Measurements from ENCODE around the gene TMPRSS13.

The TMPRSS13 gene

DNA sequence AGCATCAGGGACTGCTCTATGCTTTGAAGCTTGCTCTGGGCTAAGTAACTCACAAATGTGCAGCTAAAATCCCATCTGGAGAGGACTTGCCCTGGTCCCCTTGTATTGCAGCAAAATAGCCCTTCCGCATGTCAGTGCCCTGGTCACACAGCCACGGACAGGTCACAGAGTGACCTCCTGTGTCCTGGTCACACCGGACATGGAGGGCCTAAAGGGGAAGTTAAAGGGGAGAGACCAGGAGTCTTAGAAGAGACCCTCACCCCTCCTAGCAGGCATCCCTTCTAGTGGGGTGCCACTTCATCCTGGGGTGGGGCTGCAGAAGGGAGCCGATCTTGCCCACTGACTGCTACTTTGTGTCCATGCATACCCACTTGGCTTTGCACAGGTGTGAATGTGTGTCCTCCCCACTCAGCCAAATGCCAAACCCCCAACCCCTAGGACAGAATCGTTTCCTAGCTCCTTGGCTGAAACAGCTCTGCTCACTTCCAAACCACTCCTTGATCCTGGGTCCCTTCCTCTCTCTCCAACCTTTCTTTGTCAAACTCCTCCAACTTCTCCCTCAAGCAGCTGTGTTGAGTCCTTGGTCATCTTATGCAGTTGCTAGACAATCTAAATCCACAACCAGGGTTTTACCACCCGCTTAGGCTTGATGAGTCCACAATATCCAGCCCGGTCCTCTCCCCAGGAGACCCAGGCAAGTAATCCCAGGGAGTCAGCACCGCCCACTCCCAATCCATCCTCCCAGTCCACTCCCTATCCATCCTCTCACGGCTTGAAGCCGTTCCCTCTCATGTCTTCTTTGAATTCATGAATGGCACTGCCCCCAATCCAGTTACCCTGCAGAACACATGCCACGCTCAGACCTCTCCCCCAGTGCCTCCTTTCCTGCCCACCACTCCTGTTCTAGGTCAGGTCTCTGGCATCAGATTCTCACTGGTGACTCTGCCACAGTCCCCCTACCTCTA lies 49.4 kb downstream of the TMPRSS13 start:
- Histone ChIP-seq H3K27me3 (ENCODE audit: control insufficient read depth in 1 of 2, insufficient read depth in 2 of 2, low read length in 2 of 2) (peaks cover 42 to 50% of the 10 kb centered on the region in 2 donors), H3K9ac (ENCODE audit: low read depth in 1 of 2, low read length in 2 of 2) (no peak overlapping the region), H3K9me3 (ENCODE audit: control insufficient read depth in 1 of 2, low read length in 2 of 2) (no peaks in the 10 kb centered on the region), H3K36me3 (ENCODE audit: control insufficient read depth in 1 of 2, insufficient read depth in 2 of 2, low read length in 2 of 2) (no peaks in the 10 kb centered on the region), H3K27ac (ENCODE audit: low read depth, low read length) (no peak overlapping the region), H3K4me1 (ENCODE audit: control insufficient read depth in 1 of 2, insufficient read depth in 2 of 2, low read length in 2 of 2) (peaks cover 0 to 20% of the 10 kb centered on the region in 2 donors), H3K4me3 (ENCODE audit: low read depth in 1 of 2, low read length in 2 of 2) (no peak overlapping the region)

DNA sequence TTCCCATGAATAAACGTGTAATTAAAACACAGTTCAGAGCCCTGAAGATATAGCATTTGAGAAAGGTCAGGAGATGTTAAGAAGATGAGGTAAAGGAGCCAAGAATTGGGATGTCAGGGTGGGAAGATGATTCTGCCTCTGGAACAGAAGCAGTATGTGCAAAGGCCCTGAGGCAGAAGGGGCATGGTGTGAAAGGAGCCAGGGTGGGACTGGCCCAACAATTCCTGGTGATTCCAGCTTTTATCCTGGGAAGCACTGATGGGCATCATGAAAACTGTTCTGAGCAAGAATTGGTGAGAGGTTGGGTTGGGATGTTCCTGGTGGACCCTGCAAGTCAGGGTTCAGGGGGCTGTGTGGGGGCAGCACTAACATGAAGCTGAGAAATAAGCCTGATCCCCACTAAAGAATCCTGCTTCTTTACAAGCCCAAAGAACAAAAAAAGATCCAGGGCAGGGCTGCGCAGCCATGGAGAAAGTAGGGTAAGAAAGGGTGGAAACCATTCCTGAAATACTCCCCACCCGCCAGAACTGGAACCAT lies 50.2 kb downstream of the TMPRSS13 start:
- H3K9ac ChIP-seq (ENCODE audit: low read depth in 1 of 2, low read length in 2 of 2): no peak overlapping the region
- no peaks in the 10 kb centered on the region for H3K9me3 ChIP-seq (ENCODE audit: control insufficient read depth in 1 of 2, low read length in 2 of 2)
- no peak overlapping the region for H3K27ac ChIP-seq (ENCODE audit: low read depth, low read length)
- H3K4me1 ChIP-seq (ENCODE audit: control insufficient read depth in 1 of 2, insufficient read depth in 2 of 2, low read length in 2 of 2): peaks cover 0 to 21% of the 10 kb centered on the region in 2 donors
- no peaks in the 10 kb centered on the region for H3K36me3 ChIP-seq (ENCODE audit: control insufficient read depth in 1 of 2, insufficient read depth in 2 of 2, low read length in 2 of 2)
- H3K27me3 ChIP-seq (ENCODE audit: control insufficient read depth in 1 of 2, insufficient read depth in 2 of 2, low read length in 2 of 2): peaks cover 43 to 54% of the 10 kb centered on the region in 2 donors
- no peak overlapping the region for H3K4me3 ChIP-seq (ENCODE audit: low read depth in 1 of 2, low read length in 2 of 2)

DNA sequence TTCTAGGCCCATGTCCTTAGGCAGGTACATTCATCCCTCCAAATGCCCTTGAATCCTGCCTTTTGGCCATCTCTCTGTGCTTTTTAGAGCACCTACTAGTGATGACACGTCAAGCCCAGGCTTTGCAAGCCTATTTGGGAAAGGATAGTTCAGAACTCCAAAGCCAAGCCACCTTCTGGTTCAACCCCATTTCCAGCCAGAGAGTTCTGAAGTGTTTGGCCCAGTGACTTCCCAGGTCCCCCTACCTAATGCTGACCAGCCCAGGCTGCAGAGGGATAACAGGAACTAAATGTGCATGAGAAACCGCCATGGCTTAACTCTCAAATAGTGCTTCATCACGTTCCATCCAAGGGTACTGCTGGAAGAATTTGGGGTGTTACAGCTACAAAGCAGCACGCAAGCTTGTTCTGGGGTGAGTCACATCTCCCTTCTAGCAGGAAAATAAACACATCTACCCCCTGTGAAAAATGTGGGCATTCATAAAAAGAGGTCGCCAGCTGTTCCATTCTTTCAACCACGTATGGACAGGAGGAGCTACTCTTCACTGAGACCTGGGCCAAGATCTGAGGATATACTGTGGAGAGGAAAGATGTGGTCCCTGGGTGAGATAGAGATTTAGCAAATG lies 50.8 kb downstream of the TMPRSS13 start:
- Histone ChIP-seq H3K4me1 (ENCODE audit: control insufficient read depth in 1 of 2, insufficient read depth in 2 of 2, low read length in 2 of 2) (peaks cover 0 to 21% of the 10 kb centered on the region in 2 donors), H3K4me3 (ENCODE audit: low read depth in 1 of 2, low read length in 2 of 2) (no peak overlapping the region), H3K27me3 (ENCODE audit: control insufficient read depth in 1 of 2, insufficient read depth in 2 of 2, low read length in 2 of 2) (peaks cover 43 to 54% of the 10 kb centered on the region in 2 donors), H3K27ac (ENCODE audit: low read depth, low read length) (no peak overlapping the region), H3K9ac (ENCODE audit: low read depth in 1 of 2, low read length in 2 of 2) (no peak overlapping the region), H3K36me3 (ENCODE audit: control insufficient read depth in 1 of 2, insufficient read depth in 2 of 2, low read length in 2 of 2) (no peaks in the 10 kb centered on the region), H3K9me3 (ENCODE audit: control insufficient read depth in 1 of 2, low read length in 2 of 2) (no peaks in the 10 kb centered on the region)

DNA sequence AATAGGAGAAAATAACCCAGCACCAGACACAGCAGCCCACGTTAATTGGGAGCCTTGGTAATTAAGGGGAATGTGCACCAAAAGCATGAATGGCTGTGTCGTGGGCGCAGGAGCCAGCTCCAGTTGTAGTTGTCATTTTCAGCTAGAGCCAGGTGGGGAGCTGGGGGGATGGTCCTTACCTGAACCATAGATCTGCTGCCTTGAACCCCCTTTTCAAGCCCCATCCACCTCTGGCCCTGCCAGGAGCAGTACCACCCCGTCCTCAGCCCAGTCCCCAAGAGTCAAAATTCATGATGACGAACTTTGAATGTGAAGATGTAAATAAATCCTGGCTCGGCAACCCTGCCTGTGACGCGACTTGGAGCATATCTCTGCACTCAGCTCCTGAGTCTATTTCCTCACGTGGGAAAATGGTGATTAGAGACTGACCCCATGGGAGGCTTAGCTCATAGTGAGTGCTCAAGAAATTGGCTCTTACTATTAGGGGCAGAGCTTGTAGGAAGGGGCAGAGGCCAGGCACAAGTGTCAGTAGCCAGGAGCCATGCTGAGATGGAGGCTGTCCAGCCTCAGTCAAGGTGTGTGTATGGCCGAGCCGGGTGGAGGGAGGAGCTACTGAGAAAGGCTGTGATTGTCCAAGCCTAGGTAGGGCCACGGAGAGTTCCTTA lies 52.0 kb downstream of the TMPRSS13 start:
- peaks cover 0 to 21% of the 10 kb centered on the region in 2 donors for H3K4me1 ChIP-seq (ENCODE audit: control insufficient read depth in 1 of 2, insufficient read depth in 2 of 2, low read length in 2 of 2)
- H3K27me3 ChIP-seq (ENCODE audit: control insufficient read depth in 1 of 2, insufficient read depth in 2 of 2, low read length in 2 of 2): peaks cover 36 to 54% of the 10 kb centered on the region in 2 donors
- peak overlapping the region in 1 of 2 donors; percentile 16 for H3K9ac ChIP-seq (ENCODE audit: low read depth in 1 of 2, low read length in 2 of 2)
- peak overlapping the region; percentile 50 to 55 for H3K4me3 ChIP-seq (ENCODE audit: low read depth in 1 of 2, low read length in 2 of 2)
- H3K36me3 ChIP-seq (ENCODE audit: control insufficient read depth in 1 of 2, insufficient read depth in 2 of 2, low read length in 2 of 2): no peaks in the 10 kb centered on the region
- no peaks in the 10 kb centered on the region for H3K9me3 ChIP-seq (ENCODE audit: control insufficient read depth in 1 of 2, low read length in 2 of 2)
- H3K27ac ChIP-seq (ENCODE audit: low read depth, low read length): no peak overlapping the region

DNA sequence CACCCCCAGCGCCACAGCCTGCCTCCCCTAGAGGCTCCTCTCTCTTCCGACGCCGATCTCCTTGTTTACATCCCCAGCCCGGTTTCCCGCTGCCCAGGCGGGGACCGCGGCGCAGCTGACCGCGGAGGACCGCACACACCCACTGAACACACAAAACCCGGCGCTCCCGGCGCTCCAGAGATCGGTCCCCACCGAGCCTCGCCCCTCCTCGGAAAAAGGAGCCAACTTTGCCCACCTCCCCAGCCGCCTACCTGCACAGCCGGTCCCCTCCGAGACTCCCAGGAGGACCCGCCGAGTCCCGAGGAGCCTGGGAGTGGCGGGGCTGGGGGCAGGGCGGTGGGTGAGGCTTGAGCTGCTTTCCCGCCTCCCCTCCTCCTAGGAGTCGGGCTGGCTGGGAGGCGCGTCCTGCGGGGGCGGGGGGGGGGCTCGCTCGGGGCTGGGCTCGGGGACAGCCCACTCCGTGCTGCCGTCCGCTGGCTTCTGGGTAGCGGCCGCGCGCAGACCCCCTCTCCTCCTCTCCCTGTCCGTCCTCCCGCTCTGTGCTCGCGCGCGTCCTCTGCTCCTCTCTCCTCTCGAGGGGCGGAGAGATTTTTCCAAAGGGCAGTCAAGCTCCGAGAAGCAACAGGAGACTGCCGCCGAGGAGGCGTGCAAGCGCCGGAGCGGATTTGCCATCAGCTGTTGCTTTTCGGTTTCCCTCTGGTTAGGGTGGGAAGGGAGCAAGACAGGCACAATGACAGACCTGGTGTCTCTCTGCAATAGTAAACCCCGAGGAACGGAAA lies 52.7 kb downstream of the TMPRSS13 start, which contains the start of gene FXYD6:
TSS of gene FXYD6 (minus strand) at position 318 of the 779 bp plus-strand sequence. CDS start 33,882 bp downstream, outside the sequence.
- Histone ChIP-seq H3K36me3 (ENCODE audit: control insufficient read depth in 1 of 2, insufficient read depth in 2 of 2, low read length in 2 of 2) (no peaks in the 10 kb centered on the region), H3K9ac (ENCODE audit: low read depth in 1 of 2, low read length in 2 of 2) (peak within 1 kb of the TSS in 1 of 2 donors; percentile 49), H3K27ac (ENCODE audit: low read depth, low read length) (no peak within 1 kb of the TSS), H3K9me3 (ENCODE audit: control insufficient read depth in 1 of 2, low read length in 2 of 2) (no peaks in the 10 kb centered on the region), H3K27me3 (ENCODE audit: control insufficient read depth in 1 of 2, insufficient read depth in 2 of 2, low read length in 2 of 2) (peaks cover 40 to 60% of the 10 kb centered on the region in 2 donors), H3K4me3 (ENCODE audit: low read depth in 1 of 2, low read length in 2 of 2) (peak within 1 kb of the TSS; percentile 55 to 74), H3K4me1 (ENCODE audit: control insufficient read depth in 1 of 2, insufficient read depth in 2 of 2, low read length in 2 of 2) (peaks cover 0 to 21% of the 10 kb centered on the region in 2 donors)

DNA sequence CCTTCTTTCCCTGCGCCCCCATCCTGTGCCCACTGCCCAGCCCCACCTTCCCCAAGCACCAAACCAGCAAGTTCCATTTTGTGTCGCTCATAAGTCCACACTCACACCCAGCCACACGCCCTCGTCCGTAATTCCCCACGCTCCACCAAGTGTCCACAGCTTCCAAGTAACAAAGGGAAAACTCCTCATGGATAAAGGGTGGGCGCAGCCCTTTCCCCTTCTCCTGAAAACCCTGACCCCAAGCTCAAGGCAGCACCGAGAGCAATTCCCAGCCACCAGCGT lies 53.2 kb downstream of the TMPRSS13 start:
- no peaks in the 10 kb centered on the region for H3K36me3 ChIP-seq (ENCODE audit: control insufficient read depth in 1 of 2, insufficient read depth in 2 of 2, low read length in 2 of 2)
- H3K27me3 ChIP-seq (ENCODE audit: control insufficient read depth in 1 of 2, insufficient read depth in 2 of 2, low read length in 2 of 2): peaks cover 40 to 63% of the 10 kb centered on the region in 2 donors
- H3K9ac ChIP-seq (ENCODE audit: low read depth in 1 of 2, low read length in 2 of 2): peak overlapping the region in 1 of 2 donors; percentile 49
- peaks cover 0 to 21% of the 10 kb centered on the region in 2 donors for H3K4me1 ChIP-seq (ENCODE audit: control insufficient read depth in 1 of 2, insufficient read depth in 2 of 2, low read length in 2 of 2)
- H3K9me3 ChIP-seq (ENCODE audit: control insufficient read depth in 1 of 2, low read length in 2 of 2): no peaks in the 10 kb centered on the region
- H3K27ac ChIP-seq (ENCODE audit: low read depth, low read length): no peak overlapping the region
- H3K4me3 ChIP-seq (ENCODE audit: low read depth in 1 of 2, low read length in 2 of 2): peak overlapping the region; percentile 55 to 74

DNA sequence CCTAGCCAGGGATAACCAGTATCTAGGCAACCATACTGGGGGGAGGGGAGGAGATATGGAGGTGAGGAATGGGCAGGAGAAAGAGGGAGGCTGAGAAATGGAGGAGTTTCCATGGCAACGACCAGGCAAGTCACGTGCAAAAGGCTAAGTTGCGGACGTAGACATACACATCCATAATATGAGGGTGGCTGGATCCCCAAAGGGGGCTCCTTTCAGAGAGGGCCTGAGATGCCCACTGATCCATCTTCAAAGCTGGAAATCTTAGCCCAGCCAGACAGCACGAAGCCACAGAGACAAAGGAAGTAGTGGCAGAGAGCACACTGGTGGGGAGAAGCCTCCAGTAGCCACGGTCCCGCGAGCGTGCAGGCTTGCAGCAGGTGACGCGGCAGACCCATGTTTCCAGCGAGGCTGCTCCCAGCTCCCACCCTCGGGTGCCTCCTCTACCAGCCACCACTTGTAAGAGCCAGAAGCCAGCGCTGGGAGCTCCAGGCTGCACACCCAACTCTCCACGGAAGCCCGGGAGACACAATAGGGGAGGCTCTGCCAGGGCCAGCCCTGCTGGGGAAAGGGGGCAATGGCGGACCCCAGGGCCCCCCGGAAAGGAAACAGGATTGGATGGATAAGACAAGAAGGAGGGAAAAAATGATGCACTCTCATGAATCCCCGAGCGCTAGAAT lies 53.7 kb downstream of the TMPRSS13 start:
- H3K9me3 ChIP-seq (ENCODE audit: control insufficient read depth in 1 of 2, low read length in 2 of 2): no peaks in the 10 kb centered on the region
- no peaks in the 10 kb centered on the region for H3K36me3 ChIP-seq (ENCODE audit: control insufficient read depth in 1 of 2, insufficient read depth in 2 of 2, low read length in 2 of 2)
- H3K27me3 ChIP-seq (ENCODE audit: control insufficient read depth in 1 of 2, insufficient read depth in 2 of 2, low read length in 2 of 2): peaks cover 40 to 63% of the 10 kb centered on the region in 2 donors
- peak overlapping the region in 1 of 2 donors; percentile 32 for H3K9ac ChIP-seq (ENCODE audit: low read depth in 1 of 2, low read length in 2 of 2)
- no peak overlapping the region for H3K27ac ChIP-seq (ENCODE audit: low read depth, low read length)
- peak overlapping the region; percentile 55 to 74 for H3K4me3 ChIP-seq (ENCODE audit: low read depth in 1 of 2, low read length in 2 of 2)
- H3K4me1 ChIP-seq (ENCODE audit: control insufficient read depth in 1 of 2, insufficient read depth in 2 of 2, low read length in 2 of 2): peaks cover 0 to 21% of the 10 kb centered on the region in 2 donors

DNA sequence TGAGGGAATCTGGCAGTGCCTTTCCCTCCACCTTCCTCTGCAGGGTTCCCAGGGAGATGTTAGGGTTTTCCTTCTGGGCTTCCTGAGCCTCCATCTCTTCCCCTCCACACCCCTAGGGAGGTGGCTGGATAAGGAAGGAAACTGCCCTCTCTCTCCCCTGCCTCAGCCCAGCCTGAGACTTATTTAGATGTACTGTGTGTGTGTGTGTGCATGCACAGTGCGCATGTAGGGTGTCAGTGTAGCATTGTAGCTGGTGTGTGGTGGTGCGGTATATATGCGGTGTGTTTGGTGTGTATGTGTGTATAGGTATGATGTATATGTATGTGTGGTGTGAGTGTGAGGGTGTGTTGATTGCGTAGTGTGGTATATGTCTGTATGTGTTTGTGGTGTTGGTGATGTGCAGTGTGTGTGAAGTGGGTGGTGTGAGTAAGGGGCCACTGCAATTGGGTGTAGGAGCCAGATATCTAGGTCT lies 54.3 kb downstream of the TMPRSS13 start:
- H3K27me3 ChIP-seq (ENCODE audit: control insufficient read depth in 1 of 2, insufficient read depth in 2 of 2, low read length in 2 of 2): peaks cover 40 to 59% of the 10 kb centered on the region in 2 donors
- H3K4me1 ChIP-seq (ENCODE audit: control insufficient read depth in 1 of 2, insufficient read depth in 2 of 2, low read length in 2 of 2): peaks cover 0 to 21% of the 10 kb centered on the region in 2 donors
- no peaks in the 10 kb centered on the region for H3K36me3 ChIP-seq (ENCODE audit: control insufficient read depth in 1 of 2, insufficient read depth in 2 of 2, low read length in 2 of 2)
- no peak overlapping the region for H3K9ac ChIP-seq (ENCODE audit: low read depth in 1 of 2, low read length in 2 of 2)
- H3K27ac ChIP-seq (ENCODE audit: low read depth, low read length): no peak overlapping the region
- H3K9me3 ChIP-seq (ENCODE audit: control insufficient read depth in 1 of 2, low read length in 2 of 2): no peaks in the 10 kb centered on the region
- H3K4me3 ChIP-seq (ENCODE audit: low read depth in 1 of 2, low read length in 2 of 2): peak overlapping the region in 1 of 2 donors; percentile 74

All from duodenal mucosa (tissue), 2 donors.